GM20000 (cell line): ENCODE results near the gene RUNX1.

Experiments
- DNase-seq: peaks from one replicate; pipeline ENCODE4 v3.0.0; 2012; ENCODE audit warnings: low spot score
- TF ChIP-seq, protein P1 (sequence below): IDR thresholded peaks from 2 replicates; pipeline ENCODE4 v1.5.1; 2012; ENCODE audit warnings: mild to moderate bottlenecking, control low read depth; ENCODE audit errors: extremely low read depth, missing control alignments

Gene RUNX1

DNA sequence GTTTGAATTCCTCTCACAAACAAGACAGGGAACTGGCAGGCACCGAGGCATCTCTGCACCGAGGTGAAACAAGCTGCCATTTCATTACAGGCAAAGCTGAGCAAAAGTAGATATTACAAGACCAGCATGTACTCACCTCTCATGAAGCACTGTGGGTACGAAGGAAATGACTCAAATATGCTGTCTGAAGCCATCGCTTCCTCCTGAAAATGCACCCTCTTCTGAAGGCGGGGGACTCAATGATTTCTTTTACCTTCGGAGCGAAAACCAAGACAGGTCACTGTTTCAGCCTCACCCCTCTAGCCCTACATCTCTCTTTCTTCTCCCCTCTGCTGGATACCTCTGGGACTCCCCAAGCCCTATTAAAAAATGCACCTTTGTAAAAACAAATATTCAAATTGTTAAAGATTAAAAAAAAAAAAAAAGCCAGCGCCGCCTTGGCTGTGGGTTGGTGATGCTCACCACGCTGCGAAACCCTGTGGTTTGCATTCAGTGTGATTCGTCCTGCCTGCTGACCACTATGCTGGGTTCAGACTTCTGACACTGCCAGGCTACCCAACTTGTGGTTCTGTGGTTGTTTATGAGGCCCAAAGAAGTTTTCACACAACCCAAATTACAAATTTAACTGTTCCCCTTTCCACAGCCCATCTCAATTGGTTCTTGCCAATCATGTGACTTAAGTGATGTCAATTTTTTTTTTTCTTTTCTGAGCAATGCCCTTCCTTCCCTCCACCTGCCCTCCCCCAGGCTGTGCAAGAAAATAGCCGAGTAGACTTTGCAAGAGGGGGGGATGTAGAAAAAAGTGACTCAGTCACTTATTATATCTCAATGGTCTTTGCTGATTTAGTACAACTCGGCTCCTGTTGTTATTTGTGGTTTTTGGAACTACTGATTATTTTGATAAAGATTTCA, at the start of gene RUNX1:
Gene RUNX1 (minus strand): TSS at position 597 of the 912 bp plus-strand sequence.
- TF ChIP-seq, protein P1, sequence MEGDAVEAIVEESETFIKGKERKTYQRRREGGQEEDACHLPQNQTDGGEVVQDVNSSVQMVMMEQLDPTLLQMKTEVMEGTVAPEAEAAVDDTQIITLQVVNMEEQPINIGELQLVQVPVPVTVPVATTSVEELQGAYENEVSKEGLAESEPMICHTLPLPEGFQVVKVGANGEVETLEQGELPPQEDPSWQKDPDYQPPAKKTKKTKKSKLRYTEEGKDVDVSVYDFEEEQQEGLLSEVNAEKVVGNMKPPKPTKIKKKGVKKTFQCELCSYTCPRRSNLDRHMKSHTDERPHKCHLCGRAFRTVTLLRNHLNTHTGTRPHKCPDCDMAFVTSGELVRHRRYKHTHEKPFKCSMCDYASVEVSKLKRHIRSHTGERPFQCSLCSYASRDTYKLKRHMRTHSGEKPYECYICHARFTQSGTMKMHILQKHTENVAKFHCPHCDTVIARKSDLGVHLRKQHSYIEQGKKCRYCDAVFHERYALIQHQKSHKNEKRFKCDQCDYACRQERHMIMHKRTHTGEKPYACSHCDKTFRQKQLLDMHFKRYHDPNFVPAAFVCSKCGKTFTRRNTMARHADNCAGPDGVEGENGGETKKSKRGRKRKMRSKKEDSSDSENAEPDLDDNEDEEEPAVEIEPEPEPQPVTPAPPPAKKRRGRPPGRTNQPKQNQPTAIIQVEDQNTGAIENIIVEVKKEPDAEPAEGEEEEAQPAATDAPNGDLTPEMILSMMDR = no peak
- peak; percentile 72 for DNase-seq

DNA sequence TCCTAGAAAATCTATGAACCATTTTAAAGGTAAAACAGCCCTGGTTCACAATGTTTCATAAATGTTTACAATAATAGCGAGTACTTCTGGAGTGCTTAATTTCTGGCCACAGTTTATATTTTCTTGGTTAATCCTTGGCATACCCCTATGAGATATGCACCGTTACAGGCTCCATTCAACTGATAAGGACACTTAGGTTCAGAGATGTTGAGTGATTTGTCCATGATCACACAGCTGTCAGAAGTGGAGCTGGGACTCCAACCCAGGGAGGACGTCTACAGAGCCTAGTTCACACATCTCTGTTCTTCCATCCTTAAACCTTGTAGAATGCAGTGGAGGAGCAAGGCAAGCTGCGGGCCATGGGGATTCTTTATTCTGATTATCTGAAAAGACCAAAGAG, 48.4 kb upstream of the RUNX1 start:
- no peak for DNase-seq
- TF ChIP-seq, protein P1 = no peak

DNA sequence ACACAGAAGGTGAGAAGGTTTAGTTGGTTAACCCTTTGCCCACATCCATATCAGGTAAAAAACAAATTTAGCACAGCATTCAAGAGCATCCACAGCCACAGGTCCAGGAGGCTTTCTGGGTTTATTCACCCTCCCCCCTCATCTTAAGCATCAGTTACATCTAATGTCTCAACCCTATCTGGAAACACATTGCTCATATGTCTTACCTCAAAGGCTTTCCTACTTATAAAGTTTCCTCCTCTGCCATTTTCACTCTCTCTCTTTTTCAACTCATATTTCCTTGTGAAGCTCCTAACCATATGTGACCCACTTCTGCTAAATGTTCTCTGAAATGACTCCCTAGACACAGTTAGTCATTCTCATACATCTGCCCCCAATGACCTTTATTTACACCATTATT, 47.9 kb upstream of the RUNX1 start:
- no peak for DNase-seq
- TF ChIP-seq, protein P1 = no peak

DNA sequence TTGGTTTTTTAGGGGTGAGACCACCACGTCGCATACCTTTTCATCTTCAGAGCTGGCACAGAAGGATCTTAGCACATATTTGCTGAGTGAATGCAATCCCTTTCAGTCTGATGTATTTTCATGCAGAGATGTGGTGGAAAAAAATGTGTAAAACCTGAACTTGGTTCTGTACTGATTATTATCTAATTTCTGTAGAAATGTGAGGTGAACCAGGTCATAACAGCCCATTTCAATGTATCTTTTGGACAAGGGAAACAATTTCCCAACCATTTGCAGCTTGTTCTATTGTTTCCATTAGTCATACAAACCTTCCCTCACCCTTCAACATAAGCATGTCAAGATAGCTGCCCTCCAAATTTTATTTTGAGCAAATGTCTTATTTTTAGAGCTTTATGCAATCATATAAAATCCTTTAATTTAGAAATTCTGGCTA, 46.8 kb upstream of the RUNX1 start:
- TF ChIP-seq, protein P1 = no peak
- DNase-seq = no peak

DNA sequence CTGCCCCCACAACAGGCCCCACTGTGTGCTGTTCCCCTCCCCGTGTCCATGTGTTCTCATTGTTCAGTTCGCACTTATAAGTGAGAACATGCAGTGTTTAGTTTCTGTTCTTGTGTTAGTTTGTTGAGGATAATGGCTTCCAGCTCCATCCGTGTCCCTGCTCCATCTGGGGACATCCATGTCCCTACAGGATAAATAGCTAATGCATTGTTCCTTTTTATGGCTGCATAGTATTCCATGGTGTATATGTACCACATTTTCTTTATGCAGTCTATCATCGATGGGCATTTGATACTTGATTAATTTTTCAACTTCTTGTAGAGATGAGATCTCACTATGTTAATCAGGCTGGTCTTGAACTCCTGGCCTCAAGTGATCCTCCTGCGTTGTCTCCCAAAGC, 44.4 kb upstream of the RUNX1 start:
- TF ChIP-seq, protein P1 = no peak

DNA sequence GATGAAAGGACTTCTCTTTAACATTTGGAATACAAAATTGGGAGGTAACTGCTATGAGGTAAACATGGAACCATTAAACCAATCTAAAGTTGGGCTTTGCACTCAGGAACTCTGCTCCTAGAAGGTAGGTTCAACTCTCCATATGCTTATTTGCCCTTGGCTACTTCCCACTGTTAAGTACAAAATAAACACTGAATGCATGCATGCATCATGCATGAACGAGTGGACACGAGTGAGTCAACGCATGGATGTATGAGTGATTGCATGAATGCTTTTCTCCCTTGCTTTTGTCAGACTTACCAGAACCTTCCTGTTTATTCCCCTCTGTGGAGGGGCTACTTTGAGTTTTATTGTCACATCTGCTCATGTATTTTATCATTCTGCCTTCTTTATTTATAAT, 42.4 kb upstream of the RUNX1 start:
- TF ChIP-seq, protein P1 = no peak
- no peak for DNase-seq

More for the DNA sequence above, 44.4 kb upstream of the RUNX1 start:
- no peak for DNase-seq

DNA sequence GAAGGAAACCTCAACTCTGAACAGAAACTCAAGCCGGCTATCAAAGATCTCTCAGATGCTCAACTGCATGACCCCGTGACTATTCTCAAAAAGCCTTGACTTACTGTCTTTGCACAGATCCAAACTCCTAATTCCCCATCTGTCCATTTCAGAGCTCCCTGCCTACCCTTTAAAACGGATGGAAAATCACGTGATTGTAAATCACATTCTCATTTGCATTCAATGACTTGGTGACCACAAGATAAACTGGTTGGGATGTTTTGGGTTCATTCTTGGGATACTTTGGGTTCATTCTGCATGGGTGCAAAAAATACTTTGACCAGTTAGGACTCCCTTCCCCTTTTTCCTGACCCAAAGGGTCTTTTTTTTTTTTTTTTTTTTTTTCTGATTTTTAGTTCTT, 41.3 kb upstream of the RUNX1 start:
- DNase-seq = no peak
- TF ChIP-seq, protein P1 = no peak
